Measurements from ENCODE around the gene SPAG17. TPM values are rescaled to one million over a fixed set of nuclear protein-coding genes. Genes with fewer than 3 reads are reported as not detected.
A peak's percentile ranks its signal among the peaks of the same experiment; 100 is the strongest.

The SPAG17 gene
- total RNA-seq, 2 experiments from 2014 or later: not detected

- intact Hi-C loops (cut with DNase I, micrococcal nuclease): no loop called here
- no peak overlapping the region for H3K4me3 Mint-ChIP-seq
- no peak for ATAC-seq (ENCODE audit: poor library complexity)
- Histone ChIP-seq H3K27me3 (ENCODE audit: control insufficient read depth in 1 of 2, insufficient read depth in 2 of 2, low read length in 2 of 2) (no peaks in the 10 kb centered on the region), H3K27ac (ENCODE audit: low read depth in 1 of 2, low read length in 2 of 2) (no peak overlapping the region), H3K9me3 (ENCODE audit: control insufficient read depth in 1 of 2, insufficient read depth in 1 of 2, low read length in 2 of 2) (no peaks in the 10 kb centered on the region), H3K4me1 (ENCODE audit: insufficient read depth, low read length) (no peaks in the 10 kb centered on the region), H3K4me3 (ENCODE audit: low read length) (no peak overlapping the region), H3K36me3 (ENCODE audit: insufficient read depth, low read length) (no peaks in the 10 kb centered on the region)
- POLR2A ChIA-PET: no interaction called here
- no peak for TF ChIP-seq CTCF (IDR thresholded peaks at IDR 0.05)
- H3K4me1 Mint-ChIP-seq (ENCODE audit: low read depth): no peaks in the 10 kb centered on the region
- no peaks in the 10 kb centered on the region for H3K9me3 Mint-ChIP-seq
- CTCF ChIA-PET: no interaction called here
- DNase-seq: no peak
- H3K27me3 Mint-ChIP-seq: no peaks in the 10 kb centered on the region
- no peaks in the 10 kb centered on the region for H3K36me3 Mint-ChIP-seq (ENCODE audit: low read depth)
- H3K27ac Mint-ChIP-seq: no peak overlapping the region
Measured at GRCh38 chr1:118155106-118155505, 29.9 kb downstream of the SPAG17 start.

- CTCF ChIA-PET: no interaction called here
- Histone ChIP-seq H3K36me3 (ENCODE audit: insufficient read depth, low read length) (no peaks in the 10 kb centered on the region), H3K9me3 (ENCODE audit: control insufficient read depth in 1 of 2, insufficient read depth in 1 of 2, low read length in 2 of 2) (no peaks in the 10 kb centered on the region), H3K27ac (ENCODE audit: low read depth in 1 of 2, low read length in 2 of 2) (no peak overlapping the region), H3K27me3 (ENCODE audit: control insufficient read depth in 1 of 2, insufficient read depth in 2 of 2, low read length in 2 of 2) (no peaks in the 10 kb centered on the region), H3K4me1 (ENCODE audit: insufficient read depth, low read length) (no peaks in the 10 kb centered on the region), H3K4me3 (ENCODE audit: low read length) (no peak overlapping the region)
- no peaks in the 10 kb centered on the region for H3K9me3 Mint-ChIP-seq
- ATAC-seq (ENCODE audit: poor library complexity) (no peak), DNase-seq (no peak)
- intact Hi-C loops (cut with DNase I, micrococcal nuclease): no loop called here
- no peaks in the 10 kb centered on the region for H3K4me1 Mint-ChIP-seq (ENCODE audit: low read depth)
- H3K4me3 Mint-ChIP-seq: no peak overlapping the region
- H3K36me3 Mint-ChIP-seq (ENCODE audit: low read depth): no peaks in the 10 kb centered on the region
- no peaks in the 10 kb centered on the region for H3K27me3 Mint-ChIP-seq
- POLR2A ChIA-PET: no interaction called here
- TF ChIP-seq CTCF (IDR thresholded peaks at IDR 0.05): no peak
- no peak overlapping the region for H3K27ac Mint-ChIP-seq
Measured at GRCh38 chr1:118154220-118154619, 30.8 kb downstream of the SPAG17 start.

- ChIA-PET POLR2A (no interaction called here), CTCF (no interaction called here)
- Mint-ChIP-seq H3K9me3 (no peaks in the 10 kb centered on the region), H3K4me1 (ENCODE audit: low read depth) (no peaks in the 10 kb centered on the region), H3K36me3 (ENCODE audit: low read depth) (no peaks in the 10 kb centered on the region), H3K27ac (no peak overlapping the region), H3K4me3 (no peak overlapping the region), H3K27me3 (no peaks in the 10 kb centered on the region)
- Histone ChIP-seq H3K27me3 (ENCODE audit: control insufficient read depth in 1 of 2, insufficient read depth in 2 of 2, low read length in 2 of 2) (no peaks in the 10 kb centered on the region), H3K36me3 (ENCODE audit: insufficient read depth, low read length) (no peaks in the 10 kb centered on the region), H3K4me3 (ENCODE audit: low read length) (no peak overlapping the region), H3K9me3 (ENCODE audit: control insufficient read depth in 1 of 2, insufficient read depth in 1 of 2, low read length in 2 of 2) (no peaks in the 10 kb centered on the region), H3K27ac (ENCODE audit: low read depth in 1 of 2, low read length in 2 of 2) (no peak overlapping the region), H3K4me1 (ENCODE audit: insufficient read depth, low read length) (no peaks in the 10 kb centered on the region)
- intact Hi-C loops (cut with DNase I, micrococcal nuclease): no loop called here
- no peak for TF ChIP-seq CTCF (IDR thresholded peaks at IDR 0.05)
- DNase-seq (peak in 4 of 14 experiments; percentile 2 to 15 (median 4)), ATAC-seq (ENCODE audit: poor library complexity) (no peak)
Measured at GRCh38 chr1:118151312-118151937, 33.6 kb downstream of the SPAG17 start.

All from CD4-positive, alpha-beta T cell (primary cell).